ENCODE measurements around the gene INPP4A.

The INPP4A gene

DNA sequence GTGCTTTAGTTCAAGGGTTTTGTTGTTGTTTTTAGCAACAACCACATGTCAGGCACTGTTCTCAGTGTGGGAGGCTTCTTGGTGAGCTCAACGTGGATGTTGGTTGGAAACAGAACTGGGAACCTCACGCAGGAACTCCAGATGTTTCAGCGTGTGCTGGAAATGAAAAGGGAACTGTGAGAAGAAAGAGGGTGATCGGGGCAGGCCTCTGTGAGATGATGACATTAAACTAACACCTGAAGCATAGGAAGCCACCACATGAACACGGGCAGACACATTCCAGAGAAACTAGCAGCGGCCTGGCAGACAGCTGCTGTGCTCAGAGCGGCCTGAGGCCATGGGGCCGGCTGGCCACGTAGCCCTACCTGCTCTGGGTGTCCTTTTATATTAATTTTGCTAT lies 97.2 kb downstream of the INPP4A start:
- no peak for DNase-seq (ENCODE audit: low read depth)

DNA sequence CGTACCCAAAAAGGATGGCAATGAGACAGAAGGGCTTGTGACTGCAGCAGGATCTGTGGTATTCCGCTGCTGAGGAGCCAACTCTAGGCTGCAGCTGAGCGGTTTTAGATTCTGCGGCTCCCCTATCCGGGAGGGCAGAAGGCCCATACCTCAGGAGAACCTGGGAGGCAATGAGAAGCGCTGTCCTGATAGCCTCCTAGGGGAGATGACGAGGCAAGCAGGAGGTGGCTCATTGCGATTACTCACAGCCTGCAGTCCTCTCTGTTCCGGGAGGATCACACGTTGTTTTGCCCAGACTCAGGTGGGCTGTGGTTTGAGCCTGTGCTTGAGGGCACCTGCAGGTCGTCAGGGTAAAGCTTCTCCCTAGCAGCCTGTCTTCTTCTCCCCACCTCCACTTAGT lies 98.6 kb downstream of the INPP4A start:
- no peak for DNase-seq (ENCODE audit: low read depth)

DNA sequence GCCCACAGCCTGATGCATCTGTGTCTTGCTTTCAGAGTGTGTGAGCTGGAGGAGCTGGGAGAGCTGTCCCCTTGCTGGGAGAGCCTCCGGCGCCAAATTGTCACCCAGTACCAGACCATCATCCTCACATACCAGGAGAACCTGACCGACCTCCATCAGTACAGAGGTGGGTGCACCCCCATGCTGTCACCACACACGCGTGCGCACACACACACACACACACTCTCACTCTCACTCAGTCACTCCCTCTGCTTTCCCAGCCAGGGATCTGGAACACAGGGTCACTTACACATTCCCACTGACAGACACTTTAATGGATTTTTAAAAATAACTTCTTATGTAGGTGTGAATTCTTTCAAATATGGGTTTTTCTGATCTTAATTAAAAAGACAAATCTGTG lies 99.2 kb downstream of the INPP4A start:
- no peak for DNase-seq (ENCODE audit: low read depth)

DNA sequence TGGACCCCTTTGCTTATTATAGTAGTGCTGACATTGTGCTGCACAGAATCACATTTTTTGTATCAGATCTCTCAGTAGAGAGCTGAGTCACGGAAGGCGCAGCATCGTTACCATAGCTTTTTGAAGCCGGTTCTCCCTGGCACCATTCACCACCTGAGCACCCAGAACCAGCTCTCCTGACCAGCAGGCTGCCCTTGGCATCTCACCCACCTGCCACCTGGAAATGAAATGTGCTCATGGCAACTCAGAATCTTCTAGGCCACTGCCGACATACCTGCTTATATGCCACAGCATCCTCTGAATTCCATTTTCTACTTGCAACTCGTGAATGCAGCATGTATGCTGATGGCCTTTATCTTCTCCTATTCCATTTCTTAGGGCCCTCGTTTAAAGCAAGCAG lies 100.9 kb downstream of the INPP4A start:
- DNase-seq (ENCODE audit: low read depth) = no peak

DNA sequence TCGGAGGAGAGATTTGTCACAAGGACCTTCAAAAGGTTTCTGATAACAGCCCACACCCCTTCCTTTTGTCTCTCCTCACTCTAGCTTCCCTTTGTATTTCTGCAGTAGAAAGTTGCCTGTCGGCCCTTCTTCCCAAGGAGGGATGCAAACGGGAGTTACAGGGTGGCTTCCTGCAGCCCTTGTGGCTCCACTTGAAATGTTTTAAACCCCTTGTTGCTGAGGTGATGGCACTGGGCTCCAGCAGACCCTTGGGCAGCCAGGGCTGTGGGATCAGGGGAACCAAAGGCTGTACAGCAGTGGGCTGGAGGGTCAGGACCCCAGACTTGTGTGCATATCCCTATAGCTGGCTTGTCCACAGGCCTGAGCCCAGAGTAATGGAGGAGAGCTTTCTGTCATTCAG lies 101.5 kb downstream of the INPP4A start:
- DNase-seq (ENCODE audit: low read depth) = no peak

DNA sequence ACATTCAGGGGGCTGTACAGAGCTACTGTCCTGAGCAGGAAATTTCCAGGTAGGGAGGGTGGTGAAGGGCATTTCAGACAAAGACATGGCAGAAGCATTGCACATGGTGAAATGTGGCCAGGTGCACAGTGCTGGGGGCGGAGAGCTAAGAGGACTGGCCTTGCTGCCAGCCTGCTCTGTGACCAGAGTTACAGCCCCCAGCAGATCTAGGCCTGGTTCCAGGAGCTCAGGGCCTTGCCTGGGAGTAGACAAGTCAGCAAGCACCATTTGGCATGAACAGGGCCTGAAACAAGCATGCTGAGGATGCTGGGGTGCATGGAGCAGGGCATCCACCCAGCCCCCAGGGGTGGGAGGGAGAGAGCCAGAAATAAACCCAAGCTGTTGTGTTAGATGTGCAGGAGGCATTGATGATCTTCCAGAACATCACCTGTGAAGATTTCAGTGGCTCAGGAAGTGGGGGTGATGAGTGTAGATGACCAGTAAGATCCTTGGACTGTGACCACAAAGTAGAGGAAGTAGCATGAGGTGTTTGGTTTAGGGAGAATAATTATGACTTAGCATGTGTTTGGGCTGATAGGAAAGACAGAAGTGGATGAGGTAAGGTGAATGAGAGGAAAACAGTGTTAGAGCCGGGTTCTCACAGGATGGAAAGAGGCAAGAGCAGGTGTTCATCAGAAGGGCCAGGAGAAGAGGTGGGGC lies 102.6 kb downstream of the INPP4A start:
- DNase-seq (ENCODE audit: low read depth) = no peak

DNA sequence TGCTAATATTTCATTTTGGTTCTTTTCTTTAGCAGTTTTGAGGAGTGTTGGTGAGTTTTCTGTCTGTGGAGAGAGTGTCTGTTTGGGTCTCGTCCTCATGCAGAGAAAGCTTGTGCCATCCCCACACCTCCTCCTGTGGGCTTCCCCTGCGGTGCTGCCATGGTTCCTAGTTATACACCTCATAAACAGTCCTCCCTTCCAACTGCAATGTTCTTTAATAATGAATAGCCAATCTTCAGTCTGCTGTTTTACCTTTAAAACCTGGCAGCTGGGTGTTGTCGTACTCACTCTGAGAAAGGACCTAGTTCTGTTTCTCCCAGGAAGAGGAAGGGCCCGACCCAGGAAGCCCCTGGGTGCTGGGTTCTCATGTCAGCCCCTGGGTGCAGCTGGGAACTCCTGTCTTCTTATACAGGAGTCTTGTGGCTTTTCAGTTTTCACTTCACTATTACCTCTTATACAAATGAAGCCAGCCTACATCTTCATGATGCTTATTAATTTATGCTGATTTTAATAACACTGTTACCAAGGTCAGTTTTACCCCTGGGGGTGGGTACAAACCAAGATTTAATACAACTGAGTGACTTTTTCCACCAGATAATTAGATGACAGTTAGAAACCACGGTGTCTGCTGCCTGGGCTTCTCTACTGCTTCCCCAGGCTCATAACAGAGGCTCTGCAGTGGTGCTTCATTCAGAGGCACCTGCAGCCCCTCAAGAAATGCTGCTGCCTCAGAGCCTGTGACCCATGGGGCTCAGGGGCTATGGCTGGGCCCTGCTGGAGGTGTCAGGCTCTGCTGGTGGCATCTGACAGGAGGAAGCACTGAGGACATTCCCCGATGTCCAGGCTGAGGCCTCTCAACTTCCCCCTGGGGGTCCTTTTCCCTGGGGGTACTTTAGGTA lies 104.5 kb downstream of the INPP4A start:
- DNase-seq (ENCODE audit: low read depth) = no peak

DNA sequence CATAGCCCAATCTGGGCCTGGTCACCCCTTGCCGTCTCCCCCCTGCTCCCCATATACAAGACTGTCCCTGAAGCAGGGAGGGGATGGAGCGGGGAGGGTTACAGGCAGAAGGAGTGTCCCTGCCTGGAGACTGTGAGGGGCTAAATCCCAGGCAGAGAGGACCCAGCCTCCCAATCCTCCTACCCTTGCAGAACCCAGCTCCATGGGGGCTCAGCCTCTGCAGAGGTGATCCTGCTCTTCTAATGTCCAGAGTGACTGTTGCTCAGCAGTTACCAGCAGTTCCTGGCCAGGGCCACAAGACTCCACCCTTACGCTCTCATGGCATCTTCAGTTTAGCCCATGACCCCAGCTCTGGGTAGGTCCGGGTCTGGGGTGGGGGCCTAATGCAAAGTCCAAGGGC lies 105.5 kb downstream of the INPP4A start:
- no peak for DNase-seq (ENCODE audit: low read depth)

DNA sequence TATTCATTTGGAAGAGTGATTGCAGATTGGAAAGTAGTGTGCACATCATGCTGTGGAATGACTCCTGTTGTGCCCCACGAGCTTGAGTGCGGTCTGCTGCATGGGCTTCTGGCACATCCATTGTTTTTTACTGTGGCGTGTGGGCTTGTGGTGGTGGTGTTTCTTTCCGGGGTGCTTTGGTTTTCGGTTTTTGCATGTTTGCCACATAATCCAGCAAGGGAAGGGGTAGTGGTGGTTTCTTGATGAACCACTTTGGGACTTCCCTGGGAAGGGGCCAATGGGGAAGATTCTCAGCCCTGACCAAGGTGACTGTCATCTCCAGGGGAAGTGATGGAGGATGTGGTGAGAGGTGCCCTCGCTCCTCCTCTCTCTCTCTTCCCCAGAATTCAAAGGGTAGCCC lies 106.7 kb downstream of the INPP4A start:
- peak; percentile 30 for DNase-seq (ENCODE audit: low read depth)

DNA sequence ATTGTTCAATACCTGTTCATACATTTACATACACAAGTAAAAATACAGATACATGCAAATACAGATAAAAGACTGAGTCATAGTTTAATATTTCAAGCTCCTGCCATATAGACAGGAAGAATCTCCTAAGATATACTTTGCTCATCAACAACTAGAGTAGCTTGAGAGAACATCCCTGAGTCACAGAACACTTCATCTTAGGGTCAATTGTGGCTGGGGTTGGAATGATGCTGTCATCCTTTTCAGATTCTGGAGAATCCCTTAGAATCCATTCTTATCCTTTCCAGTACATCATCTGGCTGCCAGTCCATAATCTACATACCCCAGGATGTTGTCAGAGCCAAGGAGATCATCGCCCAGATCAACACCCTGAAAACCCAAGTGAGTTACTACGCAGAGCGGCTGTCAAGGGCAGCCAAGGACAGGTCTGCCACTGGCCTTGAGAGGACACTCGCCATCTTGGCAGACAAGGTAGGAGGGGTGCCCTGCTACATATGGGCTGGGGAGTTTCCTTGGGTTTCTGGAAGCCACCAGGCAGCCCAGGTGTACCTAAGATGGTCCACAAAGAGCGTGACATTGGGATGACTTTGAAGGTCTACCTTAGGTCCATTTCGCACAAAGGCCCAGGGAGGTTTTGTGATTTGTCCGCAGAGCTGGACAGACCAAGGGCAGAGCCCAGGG lies 108.0 kb downstream of the INPP4A start:
- no peak for DNase-seq (ENCODE audit: low read depth)

DNA sequence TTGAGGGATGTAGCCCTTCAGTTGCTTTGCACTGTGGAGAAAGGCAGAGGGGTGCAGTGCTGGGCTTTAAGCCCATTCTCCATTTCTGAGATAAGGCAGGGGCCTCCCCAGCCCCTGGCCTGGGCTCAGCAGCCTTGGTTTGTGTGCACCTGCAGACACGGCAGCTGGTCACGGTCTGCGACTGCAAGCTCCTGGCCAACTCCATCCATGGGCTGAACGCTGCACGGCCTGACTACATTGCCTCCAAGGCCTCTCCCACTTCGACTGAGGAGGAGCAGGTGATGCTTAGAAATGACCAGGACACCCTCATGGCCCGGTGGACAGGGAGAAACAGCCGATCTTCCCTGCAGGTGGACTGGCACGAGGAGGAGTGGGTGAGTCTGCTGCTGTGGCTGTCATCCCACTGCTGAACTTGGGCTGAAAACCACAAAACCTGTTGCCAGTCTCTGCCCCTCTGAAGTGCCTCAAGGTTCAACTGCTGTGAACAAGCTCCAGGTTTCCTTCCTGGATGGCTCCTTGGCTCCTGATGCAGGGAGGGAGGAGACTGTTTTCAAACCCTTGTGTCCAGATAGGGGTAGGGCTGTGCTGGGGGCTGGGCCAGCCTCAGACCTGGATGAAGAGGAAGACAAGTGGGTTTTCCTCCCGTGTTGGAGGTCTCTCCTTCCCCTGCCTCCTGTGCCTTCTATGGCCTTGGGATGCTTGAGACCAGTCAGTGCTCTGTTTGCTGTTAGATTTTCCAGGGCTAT lies 109.6 kb downstream of the INPP4A start:
- no peak for DNase-seq (ENCODE audit: low read depth)

DNA sequence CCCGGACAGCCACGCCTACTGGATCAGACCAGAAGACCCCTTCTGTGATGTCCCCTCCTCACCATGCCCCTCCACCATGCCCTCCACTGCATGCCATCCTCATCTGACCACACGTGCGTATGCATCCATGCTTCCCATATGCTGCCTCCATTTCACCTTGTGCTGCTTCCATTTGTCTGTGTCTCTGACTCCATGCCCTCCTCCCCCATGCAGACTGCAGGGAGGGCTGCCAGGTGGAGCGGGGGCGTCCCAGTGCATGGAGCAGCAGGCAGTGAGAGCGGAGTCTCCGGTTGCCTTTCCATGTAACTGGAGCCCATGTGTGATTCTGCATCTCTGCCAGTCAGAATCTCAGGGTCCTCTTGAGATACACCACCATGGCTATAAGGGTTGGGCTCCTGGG lies 111.0 kb downstream of the INPP4A start:
- no peak for DNase-seq (ENCODE audit: low read depth)

DNA sequence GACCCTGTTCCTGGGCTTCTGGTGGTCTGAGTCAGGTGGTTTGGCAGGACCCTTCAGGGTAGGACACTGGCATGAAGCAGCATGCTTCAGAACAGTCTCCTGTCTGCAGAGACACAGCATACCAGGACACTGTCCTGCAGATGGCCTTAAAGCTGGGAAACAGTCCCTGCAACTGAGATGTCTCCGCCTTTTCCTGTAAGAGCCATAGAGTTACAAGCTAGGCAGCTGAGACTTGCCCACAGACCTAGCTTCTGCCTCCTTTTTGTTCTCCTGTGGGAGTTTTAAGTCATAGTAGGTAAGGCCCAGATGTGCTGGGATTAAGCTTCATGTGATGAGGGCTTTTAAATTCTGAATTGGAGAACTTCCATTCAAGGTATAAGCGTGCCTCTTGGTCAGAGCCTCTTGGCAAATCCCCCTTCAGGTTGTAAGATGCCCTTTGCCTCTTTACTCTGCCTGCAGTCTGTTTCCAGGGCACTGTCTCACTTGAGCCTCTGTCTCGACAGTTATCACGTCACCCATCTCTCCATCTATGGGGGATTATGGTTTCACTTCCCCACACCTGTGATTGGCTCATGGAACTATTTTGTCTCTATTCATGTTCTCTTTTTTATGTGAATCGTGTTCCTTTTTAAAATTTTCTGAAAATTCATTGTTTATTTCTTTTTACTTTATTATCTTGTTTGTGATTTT lies 111.8 kb downstream of the INPP4A start:
- no peak for DNase-seq (ENCODE audit: low read depth)

DNA sequence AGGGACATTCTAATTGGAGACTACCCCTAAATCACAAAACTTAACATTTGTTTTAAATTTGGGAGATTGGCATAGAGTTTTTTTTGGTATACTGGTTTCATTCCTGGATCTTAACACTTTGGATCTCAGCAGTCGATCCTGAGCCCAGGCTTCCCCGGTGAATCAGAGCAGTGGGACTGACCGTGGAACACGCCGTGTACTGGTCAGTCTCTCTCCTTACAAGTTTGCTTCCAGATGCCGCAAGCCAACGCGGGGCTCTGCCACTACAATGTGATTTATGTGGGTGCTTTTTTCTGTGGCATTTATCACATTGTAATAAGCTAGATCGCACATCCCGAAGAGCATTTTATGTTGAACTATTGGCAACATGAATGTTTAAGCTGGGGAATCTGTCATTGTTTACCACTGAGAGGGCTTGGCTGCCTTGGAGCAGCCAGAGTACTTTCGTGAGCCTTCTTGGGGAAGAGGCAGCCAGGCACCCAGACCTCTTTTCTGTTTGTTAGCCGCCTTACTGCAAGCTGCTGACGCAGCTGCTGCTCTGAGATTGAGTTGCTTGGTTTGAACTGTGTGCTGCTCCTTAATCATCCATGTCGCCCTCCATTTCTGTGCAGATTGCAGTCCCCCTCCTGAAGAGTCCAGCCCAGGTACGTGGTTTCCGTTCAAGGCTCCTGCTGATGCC lies 114.3 kb downstream of the INPP4A start:
- no peak for DNase-seq (ENCODE audit: low read depth)

DNA sequence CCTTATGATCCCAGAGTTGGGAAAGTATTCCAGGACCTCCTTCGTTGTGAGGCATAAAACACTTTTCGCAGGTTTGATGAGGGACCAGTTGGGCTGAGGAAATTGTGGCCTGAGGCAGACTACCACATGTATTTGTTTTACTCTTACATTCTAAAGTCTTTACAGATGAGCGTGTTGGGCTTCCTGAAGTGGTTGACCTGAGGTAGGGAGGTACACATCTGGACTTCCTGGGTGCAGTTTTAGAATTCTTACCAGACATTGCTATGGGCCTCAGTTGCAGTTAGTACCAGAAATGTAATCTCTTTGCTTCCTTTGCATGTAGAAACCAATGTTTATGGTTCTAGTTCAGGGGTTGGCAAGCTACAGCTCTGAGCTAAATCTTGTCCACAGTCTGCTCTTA lies 114.9 kb downstream of the INPP4A start:
- DNase-seq (ENCODE audit: low read depth) = no peak

DNA sequence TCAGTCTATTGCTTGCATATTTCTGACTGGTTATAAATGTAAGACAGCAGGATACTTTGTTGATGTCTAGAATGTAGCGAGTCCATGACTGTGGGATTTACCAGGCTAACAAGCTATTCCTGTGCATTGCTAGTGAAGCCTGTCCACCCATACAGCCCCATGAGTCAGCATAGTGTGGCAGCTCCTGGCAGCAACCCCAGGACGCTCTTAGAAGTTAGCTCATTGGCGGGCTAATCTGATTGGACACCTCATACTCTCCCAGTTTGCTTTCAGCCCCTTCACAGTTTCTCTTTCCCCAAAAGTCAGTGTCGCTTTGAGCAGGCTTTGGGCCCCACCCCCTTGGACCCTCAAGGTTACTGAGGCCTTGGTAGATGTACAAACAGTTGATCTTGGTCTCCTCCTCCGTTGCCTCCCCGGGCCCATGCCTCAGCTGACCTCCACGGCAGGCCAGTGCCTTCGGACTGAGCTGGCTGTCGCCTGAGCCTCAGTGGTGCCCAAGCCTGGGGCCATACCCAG lies 115.7 kb downstream of the INPP4A start:
- DNase-seq (ENCODE audit: low read depth) = no peak

DNA sequence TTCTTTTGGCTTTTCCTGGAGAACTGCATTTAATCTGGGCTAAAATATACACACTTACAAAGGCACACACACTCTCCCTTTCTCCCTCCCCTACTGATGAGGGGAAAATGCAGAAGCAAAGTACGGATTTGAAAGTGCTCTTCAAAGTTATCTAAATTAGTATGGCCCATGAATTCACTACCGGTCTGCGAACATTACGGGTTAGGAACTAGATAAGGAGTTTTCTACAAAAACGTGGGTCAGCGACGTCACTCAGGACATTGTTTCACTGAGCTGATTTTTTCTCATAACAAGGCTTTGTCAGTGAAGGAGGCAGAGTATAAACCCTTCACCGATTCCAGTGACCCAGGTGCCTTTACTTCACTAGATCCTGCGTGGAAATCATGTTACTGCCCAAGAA lies 116.4 kb downstream of the INPP4A start:
- DNase-seq (ENCODE audit: low read depth) = no peak

DNA sequence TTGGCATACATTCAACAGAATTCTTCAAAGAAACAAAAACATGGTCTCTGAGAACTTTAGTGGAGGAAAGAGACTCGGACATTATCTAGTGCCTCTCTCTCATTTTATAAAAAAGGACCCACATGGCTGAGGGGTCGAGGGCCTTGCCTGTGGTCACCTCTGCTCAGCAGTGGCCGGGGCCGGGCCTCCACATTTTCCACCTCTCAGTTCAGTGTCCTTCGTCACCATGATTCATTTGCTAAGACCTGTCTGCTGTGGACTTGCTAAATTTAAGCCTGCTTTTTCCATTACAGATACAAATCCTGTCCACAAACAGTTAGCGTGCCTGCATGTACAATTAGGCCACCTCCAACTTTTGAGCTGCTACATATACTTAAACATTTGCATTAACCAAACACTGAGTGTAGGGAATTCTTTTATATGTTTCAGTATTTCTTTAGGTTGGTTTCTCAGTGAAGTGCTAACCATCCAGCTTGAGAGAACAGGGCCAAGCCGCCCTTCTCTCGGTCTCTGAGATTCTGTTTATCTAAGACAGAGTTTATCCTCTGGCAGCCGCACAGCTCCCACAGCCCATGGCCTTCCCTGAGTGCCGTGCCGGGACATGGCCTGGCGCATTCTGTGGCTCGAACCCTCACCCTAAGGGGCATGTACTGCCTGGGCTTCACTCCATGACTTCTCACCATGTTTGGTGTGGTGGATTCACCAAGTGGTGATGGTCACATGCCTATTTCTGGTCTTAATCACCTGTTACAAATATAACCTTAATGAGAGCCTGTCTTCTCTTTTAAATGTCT lies 117.4 kb downstream of the INPP4A start:
- no peak for DNase-seq (ENCODE audit: low read depth)

DNA sequence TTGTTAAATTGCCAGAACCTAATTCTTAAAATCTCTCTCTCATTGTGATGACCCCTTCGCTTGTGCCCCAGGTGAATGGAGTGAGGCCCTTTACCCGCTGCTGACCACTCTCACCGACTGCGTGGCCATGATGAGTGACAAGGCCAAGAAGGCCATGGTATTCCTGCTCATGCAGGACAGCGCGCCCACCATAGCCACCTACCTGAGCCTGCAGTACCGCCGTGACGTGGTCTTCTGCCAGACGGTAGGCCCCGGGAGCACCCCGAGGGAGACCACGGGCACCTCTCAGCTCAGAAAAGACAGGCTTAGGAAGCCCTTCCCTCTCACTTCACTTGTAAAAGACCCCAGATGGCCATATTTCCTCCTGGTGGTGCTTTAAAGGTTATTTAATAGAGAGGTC lies 118.7 kb downstream of the INPP4A start:
- no peak for DNase-seq (ENCODE audit: low read depth)

DNA sequence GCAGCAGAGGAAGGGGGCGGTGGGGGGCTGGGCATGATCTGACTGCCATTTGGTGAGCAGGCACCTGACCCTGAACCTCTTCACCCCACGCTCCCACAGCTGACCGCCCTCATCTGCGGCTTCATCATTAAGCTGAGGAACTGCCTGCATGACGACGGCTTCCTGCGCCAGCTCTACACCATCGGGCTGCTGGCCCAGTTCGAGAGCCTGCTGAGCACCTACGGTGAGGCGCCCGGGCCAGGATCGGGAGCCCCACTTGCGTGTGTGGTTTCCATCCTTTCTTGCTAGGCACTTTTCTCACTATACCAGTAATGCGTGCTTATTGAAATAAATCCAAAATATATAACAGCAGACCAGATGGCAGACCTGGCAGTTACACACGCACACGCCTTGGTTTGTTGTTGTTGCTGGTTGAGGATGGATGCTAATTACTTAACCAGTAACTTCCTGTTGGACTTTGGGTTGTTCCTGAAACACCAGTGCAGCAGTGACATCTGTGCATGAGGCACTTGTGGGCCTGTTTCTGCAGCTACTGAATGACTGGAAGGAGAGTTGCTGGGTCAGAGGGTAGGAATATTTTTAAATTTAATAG lies 120.0 kb downstream of the INPP4A start:
- DNase-seq (ENCODE audit: low read depth) = no peak
